ENCODE measurements around the gene TOP2A.

DNA sequence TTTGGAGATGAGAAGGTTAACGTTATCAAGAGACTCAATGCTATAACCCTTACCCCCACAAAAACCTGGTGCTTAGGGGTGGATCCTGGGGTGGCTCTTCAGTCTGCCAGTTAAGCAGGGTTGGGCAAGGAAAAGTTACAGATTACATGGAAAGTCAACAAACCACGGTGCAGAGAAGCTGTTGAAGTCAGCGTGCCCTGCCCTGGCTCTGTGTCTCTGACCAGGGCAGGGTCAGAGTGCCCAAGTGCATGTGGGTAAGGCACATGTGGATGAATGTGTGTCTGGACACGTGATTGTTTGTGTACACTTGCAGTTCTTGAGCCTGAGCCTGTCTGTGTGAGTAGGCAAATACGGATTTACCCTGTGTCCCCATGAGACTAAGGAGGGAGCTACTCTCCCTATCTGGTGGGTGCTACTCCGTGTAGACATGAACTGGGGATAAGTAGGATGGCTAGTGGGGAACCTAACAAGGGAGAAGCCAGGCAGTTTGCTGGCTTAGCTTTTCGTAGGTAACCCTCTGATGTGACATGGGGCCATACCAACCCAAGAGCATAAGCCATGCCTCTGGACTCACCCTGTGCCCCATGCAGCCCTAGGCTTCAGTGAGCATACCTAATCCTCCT lies 31.1 kb upstream of the TOP2A start:
- TF ChIP-seq CTCF (IDR thresholded peaks at IDR 0.05) (no peak), POLR2A (IDR thresholded peaks at IDR 0.05) (peak; percentile 82)
